ENCODE results near the gene TMTC3.

- TF ChIP-seq POLR2AphosphoS5 (IDR thresholded peaks at IDR 0.05; ENCODE audit: insufficient read depth, low read depth, low read length) (no peak), POLR2A (IDR thresholded peaks at IDR 0.05; ENCODE audit: low read depth, low read length) (no peak), CTCF (IDR thresholded peaks at IDR 0.05; ENCODE audit: extremely low read depth in 1 of 2, insufficient read depth in 1 of 2, low read depth in 1 of 2, low read length in 2 of 2) (no peak), EZH2 (IDR thresholded peaks at IDR 0.05; ENCODE audit: borderline replicate concordance, low read depth, low read length, severe bottlenecking) (no peak)
These were observed 103.8 kb downstream of the TMTC3 start for GRCh38 chr12:88245905-88246304.

All from endothelial cell of umbilical vein (primary cell).